ENCODE data around the gene OR8B3. TPM values are rescaled to one million over a fixed set of nuclear protein-coding genes. Genes with fewer than 3 reads are reported as not detected.

The OR8B3 gene
- total and polyA plus RNA-seq, 2 donors (not counting 3 experiments of a cell fraction or from before 2014, with no cell fraction given): not detected

GRCh38 chr11:124440608-124441007, 41.8 kb upstream of the OR8B3 start:
- Histone ChIP-seq H3K27ac (ENCODE audit: insufficient read depth, low read depth, low read length) (no peak overlapping the region), H4K20me1 (replicated peaks; ENCODE audit: control insufficient read depth, extremely low read depth, insufficient read depth, low read length) (no peaks in the 10 kb centered on the region), H3K79me2 (ENCODE audit: control insufficient read depth, insufficient read depth, low read length) (no peaks in the 10 kb centered on the region), H3K9me1 (replicated peaks; ENCODE audit: control insufficient read depth, extremely low read depth, insufficient read depth, low read length) (no peaks in the 10 kb centered on the region), H3K4me3 (replicated peaks in 1 of 3; ENCODE audit: insufficient read depth in 1 of 3, low read depth in 1 of 3, low read length in 3 of 3) (no peak overlapping the region), H3K27me3 (ENCODE audit: control insufficient read depth in 2 of 2, insufficient read depth in 2 of 2, low read length in 2 of 2) (no peaks in the 10 kb centered on the region), H3K36me3 (ENCODE audit: control insufficient read depth in 2 of 2, extremely low read depth in 1 of 2, insufficient read depth in 2 of 2, low read length in 2 of 2) (no peaks in the 10 kb centered on the region), H3K9me3 (replicated peaks; ENCODE audit: control insufficient read depth, insufficient read depth, low read length) (no peaks in the 10 kb centered on the region), H3K9ac (replicated peaks; ENCODE audit: extremely low read depth, insufficient read depth, low read length) (no peak overlapping the region), H3K4me1 (ENCODE audit: control insufficient read depth, extremely low read depth, insufficient read depth, low read length) (no peaks in the 10 kb centered on the region), H3K4me2 (ENCODE audit: insufficient read depth, low read length) (no peak overlapping the region), H2AFZ (ENCODE audit: low read depth, low read length) (no peak overlapping the region)
- ChIA-PET POLR2A (interaction anchor here (0.9 kb wide), 1 partner anchor 41 kb away, joined by 4 read pairs; no protein-coding TSS in a partner anchor), CTCF (no interaction called here)
- no TSS peak for BruUV-seq (replicated peaks)
- DNase-seq (ENCODE audit: low read depth, low spot score): no peak
- dilution Hi-C loops (cut with MboI; ENCODE audit: extremely low pct_ligation_motif_present, low sequenced_read_pairs): no loop called here
- no peak for TF ChIP-seq EZH2 (IDR thresholded peaks at IDR 0.05; ENCODE audit: borderline replicate concordance, low read depth, low read length, severe bottlenecking)
- TF ChIP-seq JUN (IDR thresholded peaks at IDR 0.05; ENCODE audit: borderline replicate concordance, insufficient read depth, insufficient read length, low read depth): no peak
- no peak for TF ChIP-seq MAX (IDR thresholded peaks at IDR 0.05; ENCODE audit: insufficient read depth, insufficient read length)
- no peak for TF ChIP-seq GATA2 (IDR thresholded peaks at IDR 0.05; ENCODE audit: insufficient read depth, insufficient read length, low read depth, low read length)
- TF ChIP-seq POLR2AphosphoS5 (IDR thresholded peaks at IDR 0.05; ENCODE audit: insufficient read depth, low read depth, low read length): no peak
- no peak for TF ChIP-seq CTCF (IDR thresholded peaks at IDR 0.05; ENCODE audit: extremely low read depth in 1 of 2, insufficient read depth in 1 of 2, low read depth in 1 of 2, low read length in 2 of 2)
- TF ChIP-seq POLR2A (IDR thresholded peaks at IDR 0.05; ENCODE audit: low read depth, low read length): no peak
- TF ChIP-seq FOS (IDR thresholded peaks at IDR 0.05; ENCODE audit: borderline replicate concordance, insufficient read depth, low read length): no peak
- TF ChIP-seq MYC (IDR thresholded peaks at IDR 0.05; ENCODE audit: low read depth, low read length): no peak
- intact Hi-C loops (cut with micrococcal nuclease): no loop called here
- no peak for FAIRE-seq

All from endothelial cell of umbilical vein (primary cell).